Endothelial cell of hepatic sinusoid (primary cell): ENCODE measurements around the gene USP37.

Experiments used
- in situ Hi-C: cut with HindIII; loops from 2 replicates; pipeline ENCODE4 v1.10.0; 2017; ENCODE audit warnings: low sequenced_read_pairs

The USP37 gene

DNA sequence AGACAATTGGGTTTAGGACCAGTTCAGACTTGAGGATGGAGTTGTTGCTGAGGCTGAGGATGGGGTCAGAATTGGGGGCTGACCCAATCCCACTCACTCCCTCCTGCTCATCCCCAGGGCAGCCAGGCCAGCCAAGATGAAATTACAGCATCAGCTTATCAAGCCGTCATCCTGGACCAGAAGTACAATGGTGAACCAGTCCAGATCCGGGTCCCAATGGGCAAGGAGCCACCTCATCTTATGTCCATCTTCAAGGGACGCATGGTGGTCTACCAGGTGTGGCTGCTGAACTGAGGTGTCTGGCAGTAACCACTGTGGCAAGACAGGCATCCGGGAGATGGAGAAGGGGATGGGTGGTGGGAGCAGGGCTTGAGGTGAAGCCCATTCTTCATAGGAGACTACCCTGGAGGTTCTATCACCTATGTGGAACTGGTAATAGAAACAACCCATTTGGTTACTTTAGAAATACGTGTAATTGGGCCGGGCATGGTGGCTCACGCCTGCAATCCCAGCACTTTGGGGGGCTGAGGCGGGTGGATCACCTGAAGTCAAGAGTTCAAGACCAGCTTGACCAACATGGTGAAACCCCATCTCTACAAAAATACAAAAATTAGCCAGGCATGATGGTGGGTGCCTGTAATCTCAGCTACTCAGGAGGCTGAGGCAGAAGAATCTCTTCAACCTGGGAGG is 135.3 kb downstream of the USP37 start:
- in situ Hi-C loops = no loop called here

GRCh38 chr2:218431878-218432277 is 136.3 kb downstream of the USP37 start:
- in situ Hi-C loops = no loop called here

DNA sequence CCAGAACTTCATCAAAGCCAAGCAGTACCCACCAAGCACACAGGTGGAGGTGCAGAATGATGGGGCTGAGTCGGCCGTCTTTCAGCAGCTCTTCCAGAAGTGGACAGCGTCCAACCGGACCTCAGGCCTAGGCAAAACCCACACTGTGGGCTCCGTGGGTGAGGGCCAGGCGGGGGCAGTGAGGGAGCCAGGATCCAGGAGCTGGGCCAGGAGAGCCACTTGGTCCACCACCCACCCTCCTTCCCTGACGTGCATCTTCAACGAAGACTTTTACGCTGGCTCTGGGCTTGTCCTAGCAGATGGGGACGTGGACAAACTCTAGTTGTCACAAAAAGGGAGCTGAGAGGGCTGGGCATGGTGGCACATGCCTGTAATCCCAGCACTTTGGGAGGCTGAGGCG is 137.4 kb downstream of the USP37 start:
- in situ Hi-C loops = no loop called here

DNA sequence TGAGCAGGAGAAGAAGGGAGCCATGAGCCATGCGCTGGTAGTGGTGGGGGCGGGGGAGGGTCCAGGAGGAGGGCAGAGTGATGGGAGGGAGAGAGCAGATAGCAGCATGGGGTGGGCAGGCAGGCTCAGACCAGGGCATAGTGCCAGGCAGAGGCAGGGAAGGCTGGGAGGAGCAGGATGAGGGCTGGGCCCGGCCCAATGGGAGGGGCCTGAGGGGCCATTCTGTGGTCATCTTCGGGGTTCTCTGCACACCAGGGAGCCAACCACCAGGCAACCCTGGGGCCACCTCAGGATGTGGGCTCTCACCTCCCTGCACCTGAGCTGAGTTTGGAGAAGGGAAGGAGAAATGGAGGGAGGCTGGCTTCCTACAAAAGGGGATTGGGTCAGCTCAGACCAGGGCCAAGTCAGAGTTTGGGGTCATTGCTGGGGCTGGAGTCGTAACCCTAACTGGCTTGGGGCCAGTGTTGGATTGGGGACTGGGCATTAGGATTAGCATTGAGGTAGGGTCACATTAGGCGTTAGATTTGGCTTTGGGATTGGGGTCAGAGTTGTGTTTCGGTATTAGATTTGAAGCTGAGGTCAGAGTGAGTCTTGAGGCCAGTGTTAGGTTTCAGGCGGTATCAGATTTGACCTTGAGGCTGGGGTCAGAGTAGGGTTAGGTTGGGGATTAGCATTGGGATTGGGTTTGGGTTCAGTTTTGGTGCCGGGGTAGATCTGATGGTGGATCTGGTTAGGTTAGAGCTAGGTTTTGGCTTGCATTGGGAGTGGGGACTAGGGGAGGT is 138.0 kb downstream of the USP37 start:
- in situ Hi-C loops = no loop called here

DNA sequence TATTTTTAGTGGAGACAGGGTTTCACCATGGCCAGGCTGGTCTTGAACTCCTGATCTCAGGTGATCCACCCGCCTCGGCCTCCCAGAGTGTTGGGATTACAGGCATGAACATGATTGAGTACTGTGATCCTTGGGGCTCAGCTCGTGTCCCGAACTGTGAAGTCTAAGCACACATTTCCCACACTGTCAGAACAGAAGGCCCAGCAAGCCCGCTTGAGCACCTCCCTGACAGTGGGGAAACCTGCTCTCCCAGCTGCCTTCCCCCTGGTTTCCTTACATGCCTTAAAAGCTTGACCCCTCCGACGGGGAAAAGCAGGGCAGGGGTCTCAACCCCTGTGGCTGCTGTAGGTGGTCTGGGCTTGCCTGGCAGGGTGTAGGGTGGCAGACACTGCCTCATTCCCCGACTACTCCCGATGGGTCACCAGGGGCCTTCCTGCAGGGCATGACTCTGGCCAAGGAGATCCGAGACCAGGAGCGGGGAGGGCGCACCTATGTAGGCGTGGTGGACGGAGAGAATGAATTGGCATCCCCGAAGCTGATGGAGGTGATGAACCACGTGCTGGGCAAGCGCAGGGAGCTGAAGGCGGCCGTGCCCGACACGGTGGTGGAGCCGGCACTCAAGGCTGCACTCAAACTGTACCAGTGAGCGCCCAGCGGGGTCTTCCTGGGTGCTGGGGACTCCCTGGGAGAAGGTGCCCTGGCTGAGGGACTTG is 139.1 kb downstream of the USP37 start:
- in situ Hi-C loops = no loop called here

GRCh38 chr2:218427741-218428140 is 140.4 kb downstream of the USP37 start:
- in situ Hi-C loops = no loop called here

GRCh38 chr2:218425531-218425930 is 142.6 kb downstream of the USP37 start:
- in situ Hi-C loops = no loop called here

DNA sequence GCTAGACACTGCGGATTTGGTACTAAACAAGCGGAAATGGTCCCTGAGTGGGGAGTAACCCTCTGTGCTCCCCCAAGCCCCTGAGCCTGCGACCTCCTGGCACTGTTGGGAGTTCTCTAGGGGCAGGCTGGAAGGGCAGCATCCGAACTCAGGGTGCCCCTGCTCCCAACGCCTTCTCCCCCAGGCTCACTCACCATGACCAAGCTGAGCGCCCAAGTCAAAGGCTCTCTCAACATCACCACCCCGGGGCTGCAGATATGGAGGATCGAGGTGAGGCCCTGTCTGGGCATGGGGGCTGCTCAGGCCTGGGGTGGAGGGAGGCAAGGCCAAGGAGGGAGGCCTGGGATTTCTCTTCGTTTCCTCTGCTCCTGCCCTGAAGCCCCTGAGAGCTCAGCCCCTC is 144.6 kb downstream of the USP37 start:
- in situ Hi-C loops = no loop called here

- in situ Hi-C loops = no loop called here
Measured at GRCh38 chr2:218422403-218423086, 145.6 kb downstream of the USP37 start.

DNA sequence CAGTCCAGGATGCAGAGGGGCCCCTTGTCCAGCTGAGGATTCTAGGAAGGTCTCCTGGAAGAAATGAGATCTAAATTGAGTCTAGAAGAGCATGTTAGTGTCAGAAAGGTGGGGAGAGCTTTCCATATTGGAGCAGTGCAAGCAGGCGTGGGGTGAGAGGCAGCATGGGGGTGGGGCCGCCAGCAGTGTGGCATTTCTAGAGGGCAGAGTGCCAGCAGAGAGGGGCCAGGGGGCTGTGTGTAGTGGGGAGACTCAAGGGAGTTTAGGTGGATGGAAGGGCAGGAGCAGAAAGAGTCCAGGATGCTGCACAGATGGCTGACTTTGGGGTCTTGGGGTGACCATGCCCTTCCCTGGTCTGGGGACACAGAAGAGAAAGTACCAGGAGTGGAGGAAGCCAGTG is 147.1 kb downstream of the USP37 start:
- in situ Hi-C loops = no loop called here

GRCh38 chr2:218419630-218420216 is 148.4 kb downstream of the USP37 start:
- in situ Hi-C loops = no loop called here

DNA sequence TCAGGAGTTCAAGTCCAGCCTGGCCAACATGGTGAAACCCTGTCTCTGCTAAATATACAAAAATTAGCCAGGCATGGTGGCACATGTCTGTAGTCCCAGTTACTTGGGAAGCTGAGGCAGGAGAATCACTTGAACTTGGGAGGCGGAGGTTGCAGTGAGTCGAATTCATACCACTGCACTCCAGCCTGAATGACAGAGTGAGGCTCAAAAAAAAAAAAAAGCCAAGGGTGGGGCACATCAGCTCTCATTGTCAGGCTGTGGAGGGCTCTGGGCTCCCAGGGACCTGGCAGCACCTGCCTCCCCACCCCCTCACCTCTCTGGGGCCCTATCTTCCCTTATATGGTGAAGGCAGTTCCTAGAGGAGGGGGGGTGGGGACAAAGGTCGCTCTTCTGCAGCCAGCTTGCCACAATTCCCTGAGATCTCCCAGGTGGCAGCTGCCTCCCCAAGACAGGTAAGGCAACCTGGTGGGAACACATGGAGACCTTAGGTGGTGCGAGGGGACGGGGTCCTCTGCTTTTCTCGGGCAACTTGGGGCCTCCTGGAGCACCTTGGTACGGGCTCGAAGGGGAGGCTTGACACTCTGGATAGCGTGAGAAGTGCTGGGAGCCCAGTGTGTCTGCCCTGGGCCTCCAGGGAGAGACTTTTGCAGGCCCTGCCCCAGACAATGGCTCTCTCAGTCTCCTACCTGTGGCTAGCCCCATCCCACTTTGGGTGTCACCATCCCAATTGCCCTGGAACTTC is 149.3 kb downstream of the USP37 start, which contains the start of gene VIL1:
TSS of gene VIL1 (plus strand) at position 407 of the 742 bp plus-strand sequence. CDS start 4,656 bp downstream, outside the sequence.
- in situ Hi-C loops = no loop called here

DNA sequence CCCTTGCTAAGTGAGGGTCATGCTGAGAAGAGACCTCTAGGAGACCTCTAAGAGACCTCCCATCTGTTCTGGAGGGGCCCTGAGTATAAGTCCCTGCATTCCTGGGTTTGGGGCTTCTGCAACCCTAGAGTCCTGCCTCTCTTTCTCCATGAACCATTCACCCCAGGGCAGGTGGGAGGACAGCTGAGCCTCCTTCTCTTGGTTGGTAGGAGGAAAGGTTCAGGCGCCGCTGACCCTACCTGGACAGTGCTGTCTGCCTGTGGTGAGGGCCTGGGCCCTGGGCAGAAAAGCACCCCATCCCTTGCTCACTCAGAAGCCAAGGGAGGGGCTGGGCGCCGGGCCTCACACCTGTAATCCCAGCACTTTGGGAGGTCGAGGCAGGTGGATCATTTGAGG is 149.8 kb downstream of the USP37 start:
- in situ Hi-C loops = no loop called here

DNA sequence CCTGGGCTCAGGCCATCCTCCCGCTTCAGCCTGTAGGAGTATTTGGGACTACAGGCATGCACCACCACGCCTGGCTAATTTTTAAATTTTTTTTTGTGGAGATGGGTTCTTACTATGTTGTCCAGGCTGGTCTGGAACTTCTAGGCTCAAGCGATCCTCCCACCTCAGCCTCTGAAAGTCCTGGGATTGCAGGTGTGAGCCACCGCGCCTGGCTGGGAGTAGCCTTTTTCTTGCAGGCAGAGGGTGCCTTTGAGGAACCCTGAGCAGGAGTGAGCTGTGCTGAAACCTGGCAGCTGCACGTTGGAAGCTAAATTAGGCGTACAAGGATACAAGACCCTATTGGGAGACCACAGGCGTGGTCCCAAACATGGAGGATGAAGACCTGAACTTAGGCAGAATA is 160.4 kb downstream of the USP37 start:
- in situ Hi-C loops = no loop called here

DNA sequence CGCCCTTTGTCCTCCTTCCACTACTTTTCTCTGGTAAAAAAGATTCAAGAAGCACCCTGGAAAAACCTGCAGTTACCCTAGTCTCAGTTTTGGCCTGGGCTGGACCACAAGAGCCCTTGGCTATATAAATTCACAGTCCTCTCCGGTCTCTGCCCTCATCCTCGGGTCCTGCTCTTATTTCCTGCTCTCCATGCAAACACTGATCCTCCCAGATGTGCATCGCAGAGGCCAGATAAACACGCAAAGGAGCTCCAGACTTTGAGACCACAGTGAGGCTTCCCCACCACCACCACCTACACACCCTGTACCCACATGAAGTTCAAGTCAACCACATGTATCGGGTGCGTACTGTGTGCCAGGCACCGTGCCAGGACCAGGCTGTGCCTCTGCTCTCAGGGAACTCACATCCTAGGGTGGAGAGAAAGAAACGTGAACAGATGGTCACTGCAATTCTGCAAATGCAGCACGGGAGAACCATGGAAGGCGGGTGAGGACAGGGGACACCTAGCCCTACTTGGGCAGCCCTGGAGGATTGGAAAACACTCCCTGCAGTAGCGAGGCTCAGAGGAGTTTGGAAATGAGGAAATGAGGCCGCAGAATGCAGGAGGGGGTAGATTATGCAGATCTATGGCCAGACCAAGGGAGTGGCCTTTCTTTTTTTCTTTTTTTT is 161.1 kb downstream of the USP37 start:
- in situ Hi-C loops = no loop called here

GRCh38 chr2:218406209-218406948 is 161.8 kb downstream of the USP37 start:
- in situ Hi-C loops = no loop called here

GRCh38 chr2:218405746-218406208 is 162.4 kb downstream of the USP37 start:
- in situ Hi-C loops = no loop called here

DNA sequence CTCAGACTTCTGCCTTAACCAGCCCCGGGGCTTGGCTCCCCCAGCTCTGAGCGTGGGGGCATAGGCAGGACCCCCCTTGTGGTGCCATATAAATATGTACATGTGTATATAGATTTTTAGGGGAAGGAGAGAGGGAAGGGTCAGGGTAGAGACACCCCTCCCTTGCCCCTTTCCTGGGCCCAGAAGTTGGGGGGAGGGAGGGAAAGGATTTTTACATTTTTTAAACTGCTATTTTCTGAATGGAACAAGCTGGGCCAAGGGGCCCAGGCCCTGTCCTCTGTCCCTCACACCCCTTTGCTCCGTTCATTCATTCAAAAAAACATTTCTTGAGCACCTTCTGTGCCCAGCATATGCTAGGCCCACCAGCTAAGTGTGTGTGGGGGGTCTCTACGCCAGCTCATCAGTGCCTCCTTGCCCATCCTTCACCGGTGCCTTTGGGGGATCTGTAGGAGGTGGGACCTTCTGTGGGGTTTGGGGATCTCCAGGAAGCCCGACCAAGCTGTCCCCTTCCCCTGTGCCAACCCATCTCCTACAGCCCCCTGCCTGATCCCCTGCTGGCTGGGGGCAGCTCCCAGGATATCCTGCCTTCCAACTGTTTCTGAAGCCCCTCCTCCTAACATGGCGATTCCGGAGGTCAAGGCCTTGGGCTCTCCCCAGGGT is 162.9 kb downstream of the USP37 start:
- in situ Hi-C loops = no loop called here
